Effector CD8-positive, alpha-beta T cell (primary cell): ENCODE results near the gene HDDC3.
"Not testable (repeated sequence)": the region's sequence is repeated elsewhere in the genome, so short reads cannot be mapped to it uniquely, and the experiment has no call there.

Source experiments
- DNase-seq: peaks from one replicate; lab custom pipeline; 2025; lab: John Stamatoyannopoulos, UW

Gene HDDC3

GRCh38 chr15:90909976-90910375 is 22.4 kb downstream of the HDDC3 start:
- no peak for DNase-seq

- not testable (repeated sequence) for DNase-seq
These were observed 22.9 kb downstream of the HDDC3 start for GRCh38 chr15:90909449-90909848.

GRCh38 chr15:90907838-90908507 is 24.4 kb downstream of the HDDC3 start:
- no peak for DNase-seq

- no peak for DNase-seq
These were observed 25.2 kb downstream of the HDDC3 start for GRCh38 chr15:90907051-90907660.

- DNase-seq = no peak
These were observed 26.0 kb downstream of the HDDC3 start for GRCh38 chr15:90906181-90906849.

- no peak for DNase-seq
These were observed 26.8 kb downstream of the HDDC3 start for GRCh38 chr15:90905306-90906180.

- DNase-seq = no peak
These were observed 27.6 kb downstream of the HDDC3 start for GRCh38 chr15:90904746-90905145.

GRCh38 chr15:90903733-90904536 is 28.4 kb downstream of the HDDC3 start:
- DNase-seq = no peak

GRCh38 chr15:90902840-90903732 is 29.3 kb downstream of the HDDC3 start, which contains the start of gene MAN2A2:
TSS of gene MAN2A2 (plus strand) at chr15:90903302. CDS start at chr15:90904208, 906 bp downstream.
- DNase-seq = peak; percentile 42

- peak; percentile 46 for DNase-seq
These were observed 30.1 kb downstream of the HDDC3 start for GRCh38 chr15:90902040-90902839.

GRCh38 chr15:90901175-90902039 is 30.9 kb downstream of the HDDC3 start:
- DNase-seq = no peak

- DNase-seq = not testable (repeated sequence)
These were observed 35.2 kb downstream of the HDDC3 start for GRCh38 chr15:90897131-90897655.

GRCh38 chr15:90895571-90896117 is 36.7 kb downstream of the HDDC3 start:
- DNase-seq = no peak

GRCh38 chr15:90893175-90894090 is 38.9 kb downstream of the HDDC3 start:
- DNase-seq = no peak

GRCh38 chr15:90892498-90893174 is 39.7 kb downstream of the HDDC3 start:
- DNase-seq = no peak

- no peak for DNase-seq
These were observed 40.3 kb downstream of the HDDC3 start for GRCh38 chr15:90892023-90892422.
